GM18508 (cell line): Measurements from ENCODE around the gene SERINC2.
"Not testable (repeated sequence)": the region's sequence is repeated elsewhere in the genome, so short reads cannot be mapped to it uniquely, and the experiment has no call there.

ENCODE experiments used
- ATAC-seq: cut with Tn5 transposase; IDR thresholded peaks from one replicate; pipeline ENCODE4 v1.9.1; 2021; ENCODE audit warnings: moderate number of reproducible peaks; ENCODE audit not compliant: insufficient read depth, unreplicated experiment

Gene SERINC2

DNA sequence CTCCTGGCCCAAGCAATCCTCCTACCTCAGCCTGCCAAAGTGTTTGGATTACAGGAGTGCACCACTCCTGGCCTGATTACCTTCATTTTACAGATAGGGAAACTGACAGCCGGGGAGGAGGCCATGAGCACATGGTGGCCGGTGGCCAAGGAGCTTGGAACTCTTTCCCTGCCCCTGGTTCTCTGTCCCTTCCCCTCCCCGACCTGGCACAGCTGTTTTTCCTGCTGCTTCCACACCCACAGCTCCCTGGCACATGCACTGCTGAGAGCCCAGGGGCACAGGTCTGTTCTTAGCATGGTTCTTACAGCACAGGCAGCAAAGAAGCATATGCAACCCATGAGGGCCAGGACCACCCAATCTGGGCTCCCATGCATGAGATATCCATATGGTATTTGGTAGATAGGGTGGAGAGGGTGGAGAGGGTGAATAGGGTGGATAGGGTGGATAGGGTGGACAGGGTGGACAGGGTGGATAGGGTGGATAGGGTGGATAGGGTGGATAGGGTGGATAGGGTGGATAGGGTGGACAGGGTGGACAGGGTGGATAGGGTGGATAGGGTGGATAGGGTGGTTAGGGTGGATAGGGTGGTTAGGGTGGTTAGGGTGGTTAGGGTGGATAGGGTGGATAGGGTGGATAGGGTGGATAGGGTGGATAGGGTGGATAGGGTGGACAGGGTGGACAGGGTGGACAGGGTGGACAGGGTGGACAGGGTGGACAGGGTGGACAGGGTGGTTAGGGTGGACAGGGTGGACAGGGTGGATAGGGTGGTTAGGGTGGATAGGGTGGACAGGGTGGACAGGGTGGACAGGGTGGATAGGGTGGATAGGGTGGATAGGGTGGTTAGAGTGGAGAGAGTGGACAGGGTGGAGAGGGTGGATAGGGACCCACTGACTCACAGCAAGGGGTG is 18.6 kb downstream of the SERINC2 start:
- not testable (repeated sequence) for ATAC-seq

DNA sequence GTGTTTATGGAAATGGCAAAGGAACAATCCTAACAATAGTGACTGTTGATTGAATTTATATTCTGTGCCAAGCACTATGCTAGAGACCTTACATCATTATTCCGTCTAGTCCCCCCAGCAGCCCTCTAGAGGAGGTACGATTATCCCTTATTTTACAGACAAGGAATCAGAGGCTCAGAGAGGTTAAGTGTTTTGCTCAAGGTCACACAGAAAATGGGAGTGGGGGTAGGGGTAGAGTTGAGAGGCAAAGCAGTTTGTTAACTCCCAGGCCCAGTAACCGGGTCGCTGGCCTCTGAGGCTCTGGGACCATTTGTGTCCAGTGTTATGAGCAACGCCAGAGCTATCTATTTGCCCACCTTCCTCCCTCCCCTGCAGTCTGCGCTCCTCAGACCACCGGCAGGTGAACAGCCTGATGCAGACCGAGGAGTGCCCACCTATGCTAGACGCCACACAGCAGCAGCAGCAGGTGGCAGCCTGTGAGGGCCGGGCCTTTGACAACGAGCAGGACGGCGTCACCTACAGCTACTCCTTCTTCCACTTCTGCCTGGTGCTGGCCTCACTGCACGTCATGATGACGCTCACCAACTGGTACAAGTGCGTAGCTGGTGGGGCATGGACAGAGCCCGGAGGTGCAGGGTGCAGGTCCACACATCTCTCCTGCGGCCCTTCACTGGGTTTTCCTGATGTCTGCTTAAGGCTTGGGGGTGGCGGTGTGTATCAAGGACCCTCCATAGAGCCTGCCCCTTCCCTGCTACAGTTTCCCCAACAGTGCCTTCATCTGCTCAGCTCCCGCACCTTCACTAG is 19.8 kb downstream of the SERINC2 start:
- no peak for ATAC-seq

DNA sequence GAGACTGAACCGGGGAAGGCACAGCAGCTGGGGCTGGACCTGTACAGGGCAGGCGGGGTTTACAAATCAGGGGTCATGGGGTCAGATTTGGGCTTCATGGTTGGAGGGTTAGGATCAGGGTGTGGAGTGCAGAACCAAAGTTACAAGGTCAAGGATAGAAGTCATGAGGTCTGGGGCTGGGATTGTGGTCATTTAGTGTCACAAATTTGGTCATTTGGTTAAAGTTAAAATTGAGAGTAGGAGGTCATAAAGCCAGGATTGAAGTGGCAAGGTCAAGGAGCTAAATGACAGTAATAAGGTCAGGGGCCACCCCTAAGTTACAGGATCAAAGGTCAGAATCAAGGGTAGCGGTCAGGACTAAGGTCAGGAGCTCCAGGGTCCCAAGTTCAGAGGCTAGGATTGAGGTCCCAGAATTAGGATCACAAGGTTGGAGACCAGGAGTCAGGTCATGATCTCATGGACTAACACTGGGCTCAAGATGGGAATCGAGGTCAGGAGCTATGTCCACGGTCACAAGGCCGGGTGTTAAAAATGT is 20.4 kb downstream of the SERINC2 start:
- ATAC-seq: no peak

DNA sequence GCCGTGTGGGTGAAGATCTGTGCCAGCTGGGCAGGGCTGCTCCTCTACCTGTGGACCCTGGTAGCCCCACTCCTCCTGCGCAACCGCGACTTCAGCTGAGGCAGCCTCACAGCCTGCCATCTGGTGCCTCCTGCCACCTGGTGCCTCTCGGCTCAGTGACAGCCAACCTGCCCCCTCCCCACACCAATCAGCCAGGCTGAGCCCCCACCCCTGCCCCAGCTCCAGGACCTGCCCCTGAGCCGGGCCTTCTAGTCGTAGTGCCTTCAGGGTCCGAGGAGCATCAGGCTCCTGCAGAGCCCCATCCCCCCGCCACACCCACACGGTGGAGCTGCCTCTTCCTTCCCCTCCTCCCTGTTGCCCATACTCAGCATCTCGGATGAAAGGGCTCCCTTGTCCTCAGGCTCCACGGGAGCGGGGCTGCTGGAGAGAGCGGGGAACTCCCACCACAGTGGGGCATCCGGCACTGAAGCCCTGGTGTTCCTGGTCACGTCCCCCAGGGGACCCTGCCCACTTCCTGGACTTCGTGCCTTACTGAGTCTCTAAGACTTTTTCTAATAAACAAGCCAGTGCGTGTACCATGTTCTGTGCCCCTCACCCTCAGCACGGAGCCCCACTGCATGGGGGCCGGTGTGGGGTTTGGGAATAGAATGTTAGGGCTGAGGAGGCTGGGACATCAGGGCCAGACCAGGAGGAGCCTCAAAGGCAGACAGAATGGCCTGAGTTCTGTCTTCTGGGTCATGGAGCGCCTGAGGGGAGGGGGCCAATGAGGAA is 21.3 kb downstream of the SERINC2 start:
- ATAC-seq: no peak

DNA sequence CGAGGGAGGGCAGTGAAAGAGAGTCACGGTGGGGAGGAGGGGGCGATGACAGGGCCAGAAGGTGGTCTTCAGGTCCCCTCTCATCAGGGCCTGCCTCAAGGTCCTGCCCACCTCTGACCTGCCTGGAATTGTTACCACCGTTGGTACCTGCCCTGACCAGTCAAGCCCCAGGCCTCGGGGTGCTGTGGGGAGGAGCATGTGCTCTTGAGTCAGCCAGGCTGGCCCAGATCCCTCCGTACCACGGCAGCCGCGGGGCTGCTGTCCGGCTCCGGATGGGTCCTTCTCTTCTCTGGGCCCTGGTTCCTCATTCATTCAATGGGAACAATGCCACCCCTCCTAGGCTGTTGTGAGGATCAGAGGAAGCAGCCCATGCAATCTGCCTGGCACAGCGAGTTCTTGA is 22.0 kb downstream of the SERINC2 start:
- no peak for ATAC-seq

DNA sequence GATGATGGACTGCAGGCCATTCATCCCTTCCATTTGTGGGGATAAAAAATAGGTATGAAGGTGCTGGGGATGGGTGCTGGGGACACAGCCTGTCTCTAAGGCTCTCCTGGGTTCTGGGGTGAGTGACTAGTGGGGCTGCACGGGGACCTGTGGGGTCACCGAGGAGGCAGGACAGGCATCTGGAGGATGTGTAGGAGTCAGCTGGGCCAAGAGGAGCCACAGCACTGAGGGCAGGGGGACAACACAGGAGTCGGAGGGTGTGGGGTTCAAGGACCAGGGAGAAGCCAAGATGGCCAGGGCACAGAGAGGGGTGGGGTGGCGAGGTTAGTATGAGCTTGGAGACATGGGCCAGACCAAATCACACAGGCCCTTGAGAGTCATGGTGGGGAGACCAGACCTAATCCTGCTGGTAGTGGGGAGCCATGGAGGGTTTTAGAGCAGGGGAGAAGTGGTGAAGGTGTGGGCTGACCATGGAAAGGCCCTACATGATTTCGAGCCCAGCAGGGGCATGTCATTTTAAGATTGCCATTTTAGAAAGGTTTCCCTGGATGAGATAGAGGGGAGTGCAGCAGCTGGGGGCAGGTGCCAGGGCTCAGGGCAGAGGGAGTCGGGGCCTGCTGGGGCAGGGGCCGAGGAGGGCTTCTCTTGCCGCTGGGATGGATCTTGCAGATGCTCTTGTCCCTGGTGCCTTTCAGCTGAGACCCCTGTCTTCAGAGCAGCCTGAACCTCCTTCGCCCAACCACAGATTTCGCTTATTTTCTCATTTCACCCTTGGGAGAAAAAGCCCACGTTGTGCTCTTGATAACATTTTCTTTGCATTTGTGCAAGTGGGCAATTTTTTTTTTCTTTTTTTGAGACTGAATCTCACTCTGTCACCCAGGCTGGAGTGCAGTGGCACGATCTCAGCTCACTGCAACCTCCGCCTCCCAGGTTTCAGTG is 22.7 kb downstream of the SERINC2 start:
- ATAC-seq: no peak

DNA sequence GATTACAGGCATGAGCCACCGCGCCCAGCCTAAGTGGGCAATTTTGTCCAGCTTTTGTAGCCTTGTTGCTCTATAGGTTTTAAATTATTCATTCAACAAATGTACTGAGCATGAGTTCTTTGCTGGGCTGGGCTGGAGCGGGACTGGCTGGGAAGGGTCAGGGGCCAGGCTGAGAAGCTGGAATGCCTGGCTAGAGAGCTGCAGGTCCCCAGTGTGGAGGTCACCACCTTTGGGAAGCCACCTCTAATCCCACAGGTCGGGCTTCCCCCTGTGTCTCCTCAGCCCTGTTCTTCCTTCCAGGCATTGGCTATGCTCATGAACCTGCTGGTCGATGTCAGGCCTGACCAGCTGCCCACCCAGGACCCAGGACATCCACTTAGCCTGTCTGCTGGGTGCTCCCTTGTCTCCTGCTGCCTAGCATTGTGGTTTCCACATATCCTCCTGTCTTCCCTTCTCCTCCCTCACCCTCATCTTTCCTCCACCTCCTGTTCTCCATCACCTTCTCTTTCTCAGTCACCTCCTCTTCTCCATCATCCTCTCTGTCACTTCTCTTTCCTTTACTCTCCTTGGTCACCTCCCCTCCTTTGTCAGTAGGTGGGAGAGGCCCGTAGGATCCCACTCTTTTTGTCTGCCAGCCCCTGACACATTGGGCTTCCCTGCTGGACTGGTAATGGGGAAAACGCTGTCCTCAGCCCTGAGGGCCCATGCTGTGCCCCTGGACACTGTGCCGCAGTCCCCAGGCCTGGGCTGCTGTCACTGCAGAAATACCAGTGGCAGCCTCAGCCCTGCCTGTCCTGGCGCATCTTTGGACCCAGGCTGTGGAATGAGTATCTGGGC is 23.8 kb downstream of the SERINC2 start:
- no peak for ATAC-seq

DNA sequence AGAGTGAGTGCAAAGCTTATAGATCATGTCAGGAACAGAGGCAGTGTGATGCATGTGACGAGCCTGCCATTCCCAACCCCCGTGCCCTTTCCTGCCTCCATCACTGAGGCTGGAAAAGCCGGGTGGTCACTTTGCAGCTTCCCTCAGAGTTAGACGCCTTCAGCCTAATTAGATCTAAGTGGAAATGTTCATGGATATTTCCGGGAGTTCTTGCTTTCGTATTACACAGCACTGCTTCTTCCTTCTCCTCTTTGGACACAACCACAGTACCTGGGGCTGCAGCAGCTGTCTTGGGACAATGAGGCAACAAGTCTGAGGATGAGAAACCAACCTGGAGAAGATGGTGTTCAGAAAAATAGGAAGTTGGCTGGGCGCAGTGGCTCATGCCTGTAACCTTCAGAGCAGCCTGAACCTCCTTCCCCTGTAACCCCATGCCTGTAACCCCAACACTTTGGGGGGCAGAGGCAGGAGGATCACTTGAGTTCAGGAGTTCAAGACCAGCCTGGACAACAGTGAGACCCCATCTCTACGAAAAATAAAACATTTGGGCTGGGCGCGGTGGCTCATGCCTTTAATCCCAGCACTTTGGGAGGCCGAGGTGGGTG is 24.5 kb downstream of the SERINC2 start:
- ATAC-seq: no peak

DNA sequence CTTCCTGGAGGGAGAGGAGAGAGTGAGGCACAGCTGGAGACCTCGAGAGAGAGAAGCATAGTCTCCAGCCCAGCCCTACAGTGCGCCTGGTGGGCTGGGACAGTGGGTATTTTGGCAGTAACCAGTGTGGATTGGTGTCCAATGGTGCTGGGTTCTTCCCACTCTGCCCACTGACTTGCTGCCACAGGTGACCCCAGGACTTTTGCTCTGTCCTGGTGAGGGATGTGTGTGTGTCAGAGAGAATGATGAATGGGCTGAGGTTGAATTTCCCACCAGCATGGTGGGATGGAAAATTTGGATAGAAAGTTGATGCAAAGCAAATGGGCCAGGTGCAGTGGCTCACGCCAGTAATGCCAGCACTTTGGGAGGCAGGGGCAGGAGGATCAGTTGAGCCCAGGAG is 26.3 kb downstream of the SERINC2 start:
- no peak for ATAC-seq

DNA sequence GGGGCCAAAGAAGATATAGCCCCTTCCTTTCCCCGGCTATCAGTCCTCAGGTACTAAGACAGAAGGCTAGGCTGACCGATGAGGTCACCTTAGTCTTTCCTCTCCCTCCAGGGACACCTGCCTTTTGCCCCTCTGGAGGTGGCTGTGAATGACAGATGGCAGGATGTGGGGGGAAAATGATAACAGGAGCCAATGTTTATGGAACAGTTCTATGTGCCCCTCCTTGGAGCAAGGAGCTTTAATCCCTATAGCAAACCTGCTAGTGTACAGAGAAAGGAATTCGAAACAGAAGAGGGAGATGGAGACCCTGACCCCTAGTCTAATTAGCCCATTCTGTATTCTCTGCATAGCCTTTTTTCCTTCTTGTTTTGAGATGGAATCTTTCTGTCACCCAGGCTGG is 28.1 kb downstream of the SERINC2 start:
- ATAC-seq: no peak

DNA sequence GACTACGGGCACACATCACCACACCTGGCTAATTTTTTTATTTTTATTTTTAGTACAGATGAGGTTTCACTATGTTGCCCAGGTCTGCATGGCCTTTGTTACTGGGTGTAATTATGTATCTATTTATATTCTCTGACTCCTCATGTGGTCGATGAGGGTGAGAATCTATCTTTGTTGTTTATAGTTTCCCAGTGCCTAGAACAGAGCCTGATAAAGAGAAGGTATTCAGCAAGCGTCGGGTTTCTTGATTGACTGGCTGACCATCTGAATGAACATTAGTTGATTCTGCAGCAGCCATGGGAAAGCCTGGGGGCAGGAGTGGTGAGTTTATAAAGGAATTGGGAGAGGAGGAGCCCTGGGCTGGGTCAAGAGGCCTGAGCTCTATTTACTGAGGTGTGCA is 28.5 kb downstream of the SERINC2 start:
- no peak for ATAC-seq

DNA sequence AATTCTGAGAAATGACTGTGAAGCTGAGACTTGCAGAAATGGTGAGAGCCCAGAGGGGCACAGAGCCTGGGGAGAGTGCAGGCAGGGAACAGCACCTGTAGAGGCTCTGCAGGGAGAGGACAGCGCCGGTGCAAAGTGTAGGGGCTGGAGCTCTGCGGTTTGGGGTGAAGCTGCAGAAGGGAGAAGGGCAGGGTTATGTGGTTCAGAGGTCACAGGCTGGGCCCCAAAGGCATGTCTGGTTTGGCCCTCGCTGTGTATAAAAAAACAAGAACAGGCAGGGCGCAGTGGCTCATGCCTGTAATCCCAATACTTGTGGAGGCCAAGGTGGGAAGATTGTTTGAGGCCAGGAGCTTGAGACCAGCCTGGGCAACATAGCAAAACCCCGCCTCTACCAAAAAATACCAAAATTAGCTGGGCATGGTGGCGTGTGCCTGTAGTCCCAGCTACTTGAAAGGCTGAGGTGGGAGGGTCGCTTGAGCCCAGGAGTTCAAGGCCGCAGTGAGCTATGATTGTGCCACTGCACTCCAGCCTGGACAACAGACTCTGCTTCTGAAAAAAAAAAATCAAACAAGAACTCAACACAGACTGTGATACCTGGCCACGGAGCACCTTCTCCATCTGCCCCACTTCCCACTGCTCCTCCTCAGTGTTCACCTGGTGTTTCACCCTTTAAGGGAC is 29.1 kb downstream of the SERINC2 start:
- ATAC-seq: no peak

DNA sequence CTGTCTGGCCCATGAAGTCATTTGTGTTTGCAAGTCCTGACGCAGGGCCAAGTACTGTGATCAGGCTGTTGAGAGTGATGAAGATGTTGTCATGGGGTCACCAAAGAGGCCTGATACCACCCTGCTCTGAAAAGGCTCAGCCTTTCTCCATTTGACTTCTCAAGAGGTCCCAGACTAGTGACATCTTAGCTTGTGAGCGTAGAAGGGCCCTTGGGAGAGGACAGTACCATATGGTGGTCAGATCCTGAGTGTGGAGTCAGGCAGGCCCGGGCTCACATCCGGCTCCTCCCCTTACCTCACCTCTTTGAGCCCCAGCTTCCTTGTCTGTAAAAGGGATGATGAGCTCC is 29.6 kb downstream of the SERINC2 start:
- no peak for ATAC-seq

DNA sequence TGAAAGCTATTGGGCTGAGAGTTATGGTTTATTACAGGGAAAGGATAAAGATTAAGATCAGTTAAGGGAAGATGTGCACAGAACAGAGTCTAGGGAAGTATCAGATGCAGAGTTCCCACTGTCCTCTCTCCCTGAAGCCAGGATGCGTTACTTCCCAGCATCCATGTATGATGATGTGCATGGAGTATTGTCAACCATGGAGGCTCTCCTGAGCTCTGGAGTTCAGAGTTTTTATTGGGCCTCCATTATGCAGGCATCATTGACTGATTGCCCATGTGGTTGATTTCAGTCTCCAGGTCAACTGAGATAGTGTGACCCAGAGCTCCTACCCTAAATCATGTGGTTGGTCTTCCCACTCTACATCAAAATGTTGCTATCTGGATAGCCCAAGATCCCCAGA is 30.7 kb downstream of the SERINC2 start:
- ATAC-seq: no peak

DNA sequence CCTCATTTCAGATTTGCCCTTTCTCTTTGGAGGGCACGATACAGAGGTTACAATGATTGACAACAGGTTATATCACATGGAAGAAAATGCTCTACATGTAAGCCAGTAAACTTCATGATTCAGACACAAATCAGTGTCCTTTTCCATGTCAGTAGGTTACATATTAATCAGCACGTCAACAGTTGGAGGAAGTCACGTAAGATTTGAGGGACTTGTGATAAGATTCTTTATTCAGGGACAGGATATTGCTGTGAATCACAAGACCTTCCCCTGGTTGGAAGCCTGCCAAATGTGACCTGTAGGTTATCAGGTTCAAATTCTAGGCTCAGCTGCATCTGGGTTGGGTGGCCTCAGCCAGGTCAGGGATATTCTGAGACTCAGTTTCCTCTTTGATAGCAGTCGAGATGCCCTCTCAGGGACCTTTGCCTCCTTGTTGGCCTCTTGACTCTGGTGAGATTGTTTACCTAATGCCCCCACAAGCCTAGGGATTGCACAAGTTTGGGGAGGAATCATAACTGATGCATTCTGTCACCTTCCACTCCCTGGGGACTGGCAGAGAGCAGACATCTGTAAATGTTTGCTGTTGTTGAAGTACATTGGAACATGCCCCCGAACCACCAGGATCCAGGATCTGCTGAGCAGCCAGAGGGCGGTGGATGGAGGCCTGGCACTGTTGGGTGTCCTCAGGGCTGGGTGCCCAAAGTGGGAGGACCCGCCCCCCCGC is 31.9 kb downstream of the SERINC2 start:
- no peak for ATAC-seq

DNA sequence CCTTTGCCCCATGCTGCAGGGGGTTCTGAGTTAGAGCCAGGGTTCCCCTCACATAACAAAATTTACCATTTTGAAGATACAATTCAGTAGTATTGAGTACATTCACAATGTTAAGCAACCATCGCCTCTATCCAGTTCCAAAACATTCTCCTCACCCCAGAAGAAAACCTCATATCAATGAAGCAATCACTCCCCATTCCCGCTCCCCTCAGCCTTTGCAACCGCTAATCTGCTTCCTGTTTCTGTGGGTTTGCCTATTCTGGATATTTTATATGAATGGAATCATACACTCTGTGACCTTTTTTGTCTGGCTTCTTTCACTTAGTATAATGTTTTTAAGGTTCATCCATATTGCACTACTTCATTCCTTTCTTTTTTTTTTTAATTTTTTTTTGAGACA is 32.9 kb downstream of the SERINC2 start:
- ATAC-seq: no peak

DNA sequence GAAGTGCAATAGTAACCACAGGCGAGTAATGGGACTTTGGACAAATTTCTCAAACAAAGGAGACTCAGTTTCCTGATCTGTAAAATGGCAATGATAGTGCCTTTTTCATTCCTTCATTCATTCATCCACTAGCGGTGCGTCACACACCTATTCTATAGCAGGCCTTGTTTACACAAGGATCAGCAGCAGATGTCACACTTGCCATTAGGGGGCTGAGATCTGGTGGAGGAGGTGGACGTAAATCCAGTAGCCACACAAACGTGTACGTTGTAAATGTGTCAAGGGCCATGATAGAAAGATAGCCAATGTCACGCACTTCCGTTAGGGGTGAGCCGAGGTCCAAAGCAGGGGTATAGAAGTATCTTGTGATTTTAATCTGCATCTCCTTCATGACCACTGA is 34.2 kb downstream of the SERINC2 start:
- ATAC-seq: no peak
